ENCODE data around the gene TDP1.

DNA sequence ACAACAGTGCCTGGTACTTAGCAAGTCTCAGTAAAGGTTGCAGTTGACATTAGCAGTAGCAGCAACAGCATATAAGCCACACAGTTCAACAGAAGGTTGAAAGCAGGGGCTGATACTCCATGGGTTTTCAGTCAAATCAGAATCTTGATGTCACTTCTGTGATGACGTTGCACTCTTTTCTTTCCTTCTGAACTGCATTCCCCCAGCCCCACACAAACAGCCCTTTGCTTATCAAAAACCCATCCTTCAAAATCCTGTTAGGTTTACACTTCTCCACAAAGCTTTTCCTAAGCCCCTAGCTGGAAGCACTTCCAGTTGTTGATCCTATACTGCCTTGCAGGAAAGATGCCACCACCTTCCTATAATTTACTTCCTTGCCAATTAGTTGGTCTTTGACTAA is 72.1 kb downstream of the TDP1 start:
- no peak for TF ChIP-seq POLR2A (IDR thresholded peaks at IDR 0.05; ENCODE audit: insufficient read depth in 1 of 2, low read depth in 2 of 2, low read length in 2 of 2)
- TF ChIP-seq REPIN1 (CRISPR knock-in tag; IDR thresholded peaks at IDR 0.05; ENCODE audit: borderline replicate concordance, low read depth), result no peak
- TF ChIP-seq, protein P1, sequence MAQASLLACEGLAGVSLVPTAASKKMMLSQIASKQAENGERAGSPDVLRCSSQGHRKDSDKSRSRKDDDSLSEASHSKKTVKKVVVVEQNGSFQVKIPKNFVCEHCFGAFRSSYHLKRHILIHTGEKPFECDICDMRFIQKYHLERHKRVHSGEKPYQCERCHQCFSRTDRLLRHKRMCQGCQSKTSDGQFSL (CRISPR knock-in tag; IDR thresholded peaks at IDR 0.05), result no peak
- TF ChIP-seq ATF1 (CRISPR knock-in tag; IDR thresholded peaks at IDR 0.05), result no peak
- no peak for TF ChIP-seq ELF1 (CRISPR knock-in tag; IDR thresholded peaks at IDR 0.05)
- TF ChIP-seq, protein P2, sequence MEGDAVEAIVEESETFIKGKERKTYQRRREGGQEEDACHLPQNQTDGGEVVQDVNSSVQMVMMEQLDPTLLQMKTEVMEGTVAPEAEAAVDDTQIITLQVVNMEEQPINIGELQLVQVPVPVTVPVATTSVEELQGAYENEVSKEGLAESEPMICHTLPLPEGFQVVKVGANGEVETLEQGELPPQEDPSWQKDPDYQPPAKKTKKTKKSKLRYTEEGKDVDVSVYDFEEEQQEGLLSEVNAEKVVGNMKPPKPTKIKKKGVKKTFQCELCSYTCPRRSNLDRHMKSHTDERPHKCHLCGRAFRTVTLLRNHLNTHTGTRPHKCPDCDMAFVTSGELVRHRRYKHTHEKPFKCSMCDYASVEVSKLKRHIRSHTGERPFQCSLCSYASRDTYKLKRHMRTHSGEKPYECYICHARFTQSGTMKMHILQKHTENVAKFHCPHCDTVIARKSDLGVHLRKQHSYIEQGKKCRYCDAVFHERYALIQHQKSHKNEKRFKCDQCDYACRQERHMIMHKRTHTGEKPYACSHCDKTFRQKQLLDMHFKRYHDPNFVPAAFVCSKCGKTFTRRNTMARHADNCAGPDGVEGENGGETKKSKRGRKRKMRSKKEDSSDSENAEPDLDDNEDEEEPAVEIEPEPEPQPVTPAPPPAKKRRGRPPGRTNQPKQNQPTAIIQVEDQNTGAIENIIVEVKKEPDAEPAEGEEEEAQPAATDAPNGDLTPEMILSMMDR (CRISPR knock-in tag; IDR thresholded peaks at IDR 0.05), result no peak
- TF ChIP-seq, protein P3, sequence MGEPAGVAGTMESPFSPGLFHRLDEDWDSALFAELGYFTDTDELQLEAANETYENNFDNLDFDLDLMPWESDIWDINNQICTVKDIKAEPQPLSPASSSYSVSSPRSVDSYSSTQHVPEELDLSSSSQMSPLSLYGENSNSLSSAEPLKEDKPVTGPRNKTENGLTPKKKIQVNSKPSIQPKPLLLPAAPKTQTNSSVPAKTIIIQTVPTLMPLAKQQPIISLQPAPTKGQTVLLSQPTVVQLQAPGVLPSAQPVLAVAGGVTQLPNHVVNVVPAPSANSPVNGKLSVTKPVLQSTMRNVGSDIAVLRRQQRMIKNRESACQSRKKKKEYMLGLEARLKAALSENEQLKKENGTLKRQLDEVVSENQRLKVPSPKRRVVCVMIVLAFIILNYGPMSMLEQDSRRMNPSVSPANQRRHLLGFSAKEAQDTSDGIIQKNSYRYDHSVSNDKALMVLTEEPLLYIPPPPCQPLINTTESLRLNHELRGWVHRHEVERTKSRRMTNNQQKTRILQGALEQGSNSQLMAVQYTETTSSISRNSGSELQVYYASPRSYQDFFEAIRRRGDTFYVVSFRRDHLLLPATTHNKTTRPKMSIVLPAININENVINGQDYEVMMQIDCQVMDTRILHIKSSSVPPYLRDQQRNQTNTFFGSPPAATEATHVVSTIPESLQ (CRISPR knock-in tag; conservative IDR thresholded peaks at IDR 0.05), result no peak
- no peak for TF ChIP-seq FOXM1 (CRISPR knock-in tag; IDR thresholded peaks at IDR 0.05)
- TF ChIP-seq NR2C2 (CRISPR knock-in tag; IDR thresholded peaks at IDR 0.05; ENCODE audit: borderline replicate concordance), result no peak

Measured in HepG2 (cell line).